ENCODE measurements around the gene CAT.

DNA sequence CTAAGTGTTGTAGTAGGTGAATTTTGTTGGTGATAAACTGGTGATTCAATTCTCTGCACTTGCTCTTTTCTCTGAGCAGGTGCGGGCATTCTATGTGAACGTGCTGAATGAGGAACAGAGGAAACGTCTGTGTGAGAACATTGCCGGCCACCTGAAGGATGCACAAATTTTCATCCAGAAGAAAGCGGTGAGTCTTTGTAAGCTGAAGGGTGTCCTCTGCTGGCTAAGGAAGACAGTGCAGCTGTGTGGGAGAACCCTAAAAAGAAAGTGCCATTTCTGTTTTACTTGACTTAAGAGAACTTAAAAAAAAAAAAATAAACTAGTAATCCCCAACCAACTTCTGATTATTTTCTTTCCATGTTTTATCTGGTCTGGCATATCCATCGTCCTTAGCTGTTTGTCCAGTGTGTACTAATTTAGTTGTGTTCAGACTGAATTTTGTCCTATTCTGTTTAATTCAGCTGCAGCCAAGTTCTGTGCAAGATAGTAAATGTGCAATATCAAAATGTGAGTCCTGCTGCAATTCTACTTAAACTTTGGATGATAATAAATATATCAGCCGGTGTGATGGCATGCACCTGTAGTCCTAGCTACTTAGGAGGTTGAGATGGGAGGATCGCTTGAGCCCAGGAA is 29.6 kb downstream of the CAT start:
- TF ChIP-seq POLR2AphosphoS5 (IDR thresholded peaks at IDR 0.05; ENCODE audit: low read depth, low read length) (no peak), SIN3A (IDR thresholded peaks at IDR 0.05; ENCODE audit: borderline replicate concordance, insufficient read depth, low read length) (no peak), TAF1 (IDR thresholded peaks at IDR 0.05; ENCODE audit: borderline replicate concordance, insufficient read depth, low read length) (no peak), FOXP2 (optimal IDR thresholded peaks at IDR 0.05; ENCODE audit: borderline replicate concordance, extremely low read depth, extremely low read length, insufficient read depth) (no peak)
- TF ChIP-seq, protein P1, sequence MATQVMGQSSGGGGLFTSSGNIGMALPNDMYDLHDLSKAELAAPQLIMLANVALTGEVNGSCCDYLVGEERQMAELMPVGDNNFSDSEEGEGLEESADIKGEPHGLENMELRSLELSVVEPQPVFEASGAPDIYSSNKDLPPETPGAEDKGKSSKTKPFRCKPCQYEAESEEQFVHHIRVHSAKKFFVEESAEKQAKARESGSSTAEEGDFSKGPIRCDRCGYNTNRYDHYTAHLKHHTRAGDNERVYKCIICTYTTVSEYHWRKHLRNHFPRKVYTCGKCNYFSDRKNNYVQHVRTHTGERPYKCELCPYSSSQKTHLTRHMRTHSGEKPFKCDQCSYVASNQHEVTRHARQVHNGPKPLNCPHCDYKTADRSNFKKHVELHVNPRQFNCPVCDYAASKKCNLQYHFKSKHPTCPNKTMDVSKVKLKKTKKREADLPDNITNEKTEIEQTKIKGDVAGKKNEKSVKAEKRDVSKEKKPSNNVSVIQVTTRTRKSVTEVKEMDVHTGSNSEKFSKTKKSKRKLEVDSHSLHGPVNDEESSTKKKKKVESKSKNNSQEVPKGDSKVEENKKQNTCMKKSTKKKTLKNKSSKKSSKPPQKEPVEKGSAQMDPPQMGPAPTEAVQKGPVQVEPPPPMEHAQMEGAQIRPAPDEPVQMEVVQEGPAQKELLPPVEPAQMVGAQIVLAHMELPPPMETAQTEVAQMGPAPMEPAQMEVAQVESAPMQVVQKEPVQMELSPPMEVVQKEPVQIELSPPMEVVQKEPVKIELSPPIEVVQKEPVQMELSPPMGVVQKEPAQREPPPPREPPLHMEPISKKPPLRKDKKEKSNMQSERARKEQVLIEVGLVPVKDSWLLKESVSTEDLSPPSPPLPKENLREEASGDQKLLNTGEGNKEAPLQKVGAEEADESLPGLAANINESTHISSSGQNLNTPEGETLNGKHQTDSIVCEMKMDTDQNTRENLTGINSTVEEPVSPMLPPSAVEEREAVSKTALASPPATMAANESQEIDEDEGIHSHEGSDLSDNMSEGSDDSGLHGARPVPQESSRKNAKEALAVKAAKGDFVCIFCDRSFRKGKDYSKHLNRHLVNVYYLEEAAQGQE (IDR thresholded peaks at IDR 0.05; ENCODE audit: insufficient read depth in 1 of 2, low read depth in 2 of 2, low read length in 2 of 2), result no peak
